ENCODE data around the gene RAVER1.

DNA sequence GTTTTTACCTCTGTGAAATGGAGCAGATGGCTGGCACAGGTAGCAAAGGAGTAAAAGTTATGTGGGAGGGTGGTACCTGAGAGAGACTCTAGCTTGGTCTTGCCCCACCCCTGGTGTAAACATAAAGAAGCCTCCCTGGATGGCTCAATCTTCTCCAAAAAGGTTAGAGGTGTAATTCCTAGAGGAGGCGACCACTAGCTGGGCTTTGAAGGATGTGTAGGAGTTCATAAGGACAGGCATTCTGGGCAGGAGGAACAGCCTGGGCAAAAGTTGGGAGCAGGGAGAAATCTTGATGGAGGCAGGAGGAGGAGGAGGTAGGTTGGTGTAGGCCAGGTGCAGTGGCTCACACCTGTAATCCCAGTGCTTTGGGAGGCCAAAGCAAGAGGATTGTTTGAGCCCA, 54.4 kb downstream of the RAVER1 start:
- TF ChIP-seq, protein P1, sequence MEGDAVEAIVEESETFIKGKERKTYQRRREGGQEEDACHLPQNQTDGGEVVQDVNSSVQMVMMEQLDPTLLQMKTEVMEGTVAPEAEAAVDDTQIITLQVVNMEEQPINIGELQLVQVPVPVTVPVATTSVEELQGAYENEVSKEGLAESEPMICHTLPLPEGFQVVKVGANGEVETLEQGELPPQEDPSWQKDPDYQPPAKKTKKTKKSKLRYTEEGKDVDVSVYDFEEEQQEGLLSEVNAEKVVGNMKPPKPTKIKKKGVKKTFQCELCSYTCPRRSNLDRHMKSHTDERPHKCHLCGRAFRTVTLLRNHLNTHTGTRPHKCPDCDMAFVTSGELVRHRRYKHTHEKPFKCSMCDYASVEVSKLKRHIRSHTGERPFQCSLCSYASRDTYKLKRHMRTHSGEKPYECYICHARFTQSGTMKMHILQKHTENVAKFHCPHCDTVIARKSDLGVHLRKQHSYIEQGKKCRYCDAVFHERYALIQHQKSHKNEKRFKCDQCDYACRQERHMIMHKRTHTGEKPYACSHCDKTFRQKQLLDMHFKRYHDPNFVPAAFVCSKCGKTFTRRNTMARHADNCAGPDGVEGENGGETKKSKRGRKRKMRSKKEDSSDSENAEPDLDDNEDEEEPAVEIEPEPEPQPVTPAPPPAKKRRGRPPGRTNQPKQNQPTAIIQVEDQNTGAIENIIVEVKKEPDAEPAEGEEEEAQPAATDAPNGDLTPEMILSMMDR (IDR thresholded peaks at IDR 0.05): no peak
- no peak for TF ChIP-seq POLR2A (IDR thresholded peaks at IDR 0.05)
